OCI-LY3 (cell line): ENCODE data around the gene CLTC.

Experiments
- H2AFZ ChIP-seq: fragments of 200-600, 300-600 bp; shearing (Covaris generic); 2 replicates; pipeline ENCODE4 v1.6.0; 2014; ENCODE audit warnings: antibody characterized with exemption, low read depth, low read length
- H3K27ac ChIP-seq: fragments of 200-600, 300-600 bp; sonication (generic); 2 replicates; pipeline ENCODE4 v1.5.1; 2014; ENCODE audit warnings: mild to moderate bottlenecking, low read length, moderate library complexity, mixed read lengths
- H3K27me3 ChIP-seq: fragments of 200-600, 300-600 bp; sonication (generic); 2 replicates; pipeline ENCODE4 v1.6.1; 2014; ENCODE audit warnings: low read depth, low read length, mixed read lengths
- H3K36me3 ChIP-seq: fragments of 200-600, 300-600 bp; sonication (generic); replicated peaks from 2 replicates; pipeline ENCODE3; 2014; ENCODE audit warnings: low read depth, low read length, mixed read lengths
- H3K4me1 ChIP-seq: fragments of 300-600, 200-600 bp; sonication (generic); 2 replicates; pipeline ENCODE4 v1.6.1; 2014; ENCODE audit warnings: low read length, mixed read lengths
- H3K4me2 ChIP-seq: fragments of 200-600, 300-600 bp; sonication (generic); 2 replicates; pipeline ENCODE4 v1.6.1; 2014; ENCODE audit warnings: low read length, mixed read lengths
- H3K4me3 ChIP-seq: fragments of 300-600, 200-600 bp; sonication (generic); 2 replicates; pipeline ENCODE4 v1.5.1; 2014; ENCODE audit warnings: antibody characterized with exemption, mild to moderate bottlenecking, low read length, moderate library complexity
- H3K79me2 ChIP-seq: fragments of 300-600, 200-600 bp; shearing (Covaris generic); 2 replicates; pipeline ENCODE4 v1.6.1; 2014; ENCODE audit warnings: mild to moderate bottlenecking, low read length, mixed read lengths
- H3K9ac ChIP-seq: fragments of 300-600, 200-600 bp; shearing (Covaris generic); 2 replicates; pipeline ENCODE4 v1.6.0; 2014; ENCODE audit warnings: mild to moderate bottlenecking, low read length, moderate library complexity
- H3K9me3 ChIP-seq: fragments of 200-600, 300-600 bp; shearing (Covaris generic); 2 replicates; pipeline ENCODE4 v1.6.1; 2014; ENCODE audit warnings: low read length, mixed read lengths; ENCODE audit not compliant: insufficient read depth
- H4K20me1 ChIP-seq: fragments of 200-600, 300-600 bp; sonication (generic); 2 replicates; pipeline ENCODE4 v1.6.1; 2016; ENCODE audit warnings: low read length, mixed read lengths; ENCODE audit not compliant: insufficient read depth
- EZH2phosphoT487 ChIP-seq: fragments of 200-600 bp; shearing (Covaris generic); IDR thresholded peaks from 2 replicates; pipeline ENCODE4 v1.6.1; 2018; ENCODE audit warnings: antibody characterized with exemption, mixed run types, low read depth
- TF ChIP-seq, protein P1 (sequence below): fragments of 200-600, 300-600 bp; sonication (generic); IDR thresholded peaks from 2 replicates; pipeline ENCODE4 v1.5.1; 2014; ENCODE audit warnings: antibody characterized with exemption, low read length, low read depth

The CLTC gene

DNA sequence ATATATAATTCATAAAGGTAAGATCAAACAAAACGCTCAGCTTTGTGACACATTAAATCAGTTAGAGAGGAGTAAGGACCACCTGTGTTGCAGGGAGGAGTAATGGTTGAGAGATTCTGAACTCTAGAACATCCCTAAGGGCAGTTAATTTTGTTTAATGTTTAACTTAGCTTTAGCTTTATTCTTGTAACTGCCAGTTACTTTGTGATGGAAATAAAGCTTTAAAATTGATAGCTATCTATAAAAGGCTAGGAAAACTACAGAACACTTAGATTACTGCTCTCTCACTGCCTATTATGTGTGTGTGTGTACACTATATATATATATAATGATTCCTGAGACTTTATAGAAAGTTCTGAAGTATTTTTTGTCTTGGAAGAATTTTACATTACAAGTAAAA lies 49.7 kb downstream of the CLTC start:
- H4K20me1 ChIP-seq: peaks cover 27% of the 10 kb centered on the region
- H3K27ac ChIP-seq: peak overlapping the region; percentile 15; the same call in 1 of the 2 replicates
- H3K4me1 ChIP-seq: peaks cover 31% of the 10 kb centered on the region
- TF ChIP-seq, protein P1, sequence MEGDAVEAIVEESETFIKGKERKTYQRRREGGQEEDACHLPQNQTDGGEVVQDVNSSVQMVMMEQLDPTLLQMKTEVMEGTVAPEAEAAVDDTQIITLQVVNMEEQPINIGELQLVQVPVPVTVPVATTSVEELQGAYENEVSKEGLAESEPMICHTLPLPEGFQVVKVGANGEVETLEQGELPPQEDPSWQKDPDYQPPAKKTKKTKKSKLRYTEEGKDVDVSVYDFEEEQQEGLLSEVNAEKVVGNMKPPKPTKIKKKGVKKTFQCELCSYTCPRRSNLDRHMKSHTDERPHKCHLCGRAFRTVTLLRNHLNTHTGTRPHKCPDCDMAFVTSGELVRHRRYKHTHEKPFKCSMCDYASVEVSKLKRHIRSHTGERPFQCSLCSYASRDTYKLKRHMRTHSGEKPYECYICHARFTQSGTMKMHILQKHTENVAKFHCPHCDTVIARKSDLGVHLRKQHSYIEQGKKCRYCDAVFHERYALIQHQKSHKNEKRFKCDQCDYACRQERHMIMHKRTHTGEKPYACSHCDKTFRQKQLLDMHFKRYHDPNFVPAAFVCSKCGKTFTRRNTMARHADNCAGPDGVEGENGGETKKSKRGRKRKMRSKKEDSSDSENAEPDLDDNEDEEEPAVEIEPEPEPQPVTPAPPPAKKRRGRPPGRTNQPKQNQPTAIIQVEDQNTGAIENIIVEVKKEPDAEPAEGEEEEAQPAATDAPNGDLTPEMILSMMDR: no peak
- TF ChIP-seq EZH2phosphoT487: no peak
- peak overlapping the region; percentile 34 for H3K4me2 ChIP-seq
- no peaks in the 10 kb centered on the region for H3K27me3 ChIP-seq
- peaks cover 63% of the 10 kb centered on the region for H3K36me3 ChIP-seq
- H3K9ac ChIP-seq: no peak overlapping the region
- H3K4me3 ChIP-seq: no peak overlapping the region
- peaks cover 4% of the 10 kb centered on the region; the same call in 1 of the 2 replicates for H3K79me2 ChIP-seq
- no peak overlapping the region for H2AFZ ChIP-seq
- H3K9me3 ChIP-seq: no peaks in the 10 kb centered on the region

DNA sequence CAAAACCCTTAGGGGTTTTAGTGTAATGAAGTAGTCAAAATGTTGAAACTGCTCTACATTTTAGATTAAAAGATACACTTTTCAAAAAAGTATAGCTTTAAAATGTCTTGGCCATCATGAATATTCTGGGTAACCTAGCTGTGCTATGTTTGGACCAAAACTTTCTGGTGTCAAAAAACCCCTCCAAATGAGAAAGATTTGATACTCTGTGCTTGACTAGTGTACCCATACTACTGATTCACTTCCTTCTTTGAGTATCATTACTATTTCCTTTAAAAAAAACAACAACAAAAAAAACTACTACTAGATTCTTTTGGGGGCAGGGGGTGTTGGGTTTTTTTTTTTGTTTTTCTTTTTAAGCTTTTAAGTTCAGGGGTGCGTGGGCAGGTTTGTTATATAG lies 50.2 kb downstream of the CLTC start:
- Histone ChIP-seq H3K27ac (peak overlapping the region; percentile 15; the same call in 1 of the 2 replicates), H3K36me3 (peaks cover 64% of the 10 kb centered on the region), H3K27me3 (no peaks in the 10 kb centered on the region), H3K9me3 (no peaks in the 10 kb centered on the region), H3K4me2 (peak overlapping the region; percentile 34), H3K4me1 (peaks cover 37% of the 10 kb centered on the region), H2AFZ (no peak overlapping the region), H4K20me1 (peaks cover 32% of the 10 kb centered on the region), H3K9ac (no peak overlapping the region), H3K4me3 (no peak overlapping the region), H3K79me2 (peaks cover 4% of the 10 kb centered on the region; the same call in 1 of the 2 replicates)
- TF ChIP-seq, protein P1: no peak
- TF ChIP-seq EZH2phosphoT487: no peak

DNA sequence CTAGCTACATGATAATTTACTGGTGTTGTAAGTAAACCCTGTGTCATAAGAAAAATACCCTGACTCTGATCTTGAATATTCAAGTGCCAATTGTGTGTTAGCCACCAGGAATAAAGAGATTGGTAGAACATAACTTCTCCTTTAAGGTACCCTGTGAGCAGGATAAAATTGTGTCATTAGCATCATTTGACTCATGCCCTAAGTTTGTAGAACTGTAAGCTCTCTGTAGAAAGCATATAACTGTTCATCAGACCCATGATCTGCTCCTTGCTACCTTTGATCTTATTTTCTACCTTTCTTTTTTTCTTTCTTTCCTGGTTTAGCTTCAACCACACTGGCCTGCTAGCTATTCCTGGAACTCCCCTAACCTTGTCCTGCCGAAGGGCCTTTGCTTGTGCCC lies 51.7 kb downstream of the CLTC start:
- TF ChIP-seq, protein P1: no peak
- no peak for TF ChIP-seq EZH2phosphoT487
- no peak overlapping the region for H2AFZ ChIP-seq
- no peaks in the 10 kb centered on the region for H3K9me3 ChIP-seq
- no peak overlapping the region for H3K4me2 ChIP-seq
- H3K27ac ChIP-seq: no peak overlapping the region
- H3K4me3 ChIP-seq: no peak overlapping the region
- H3K27me3 ChIP-seq: no peaks in the 10 kb centered on the region
- H4K20me1 ChIP-seq: peaks cover 41% of the 10 kb centered on the region
- peaks cover 70% of the 10 kb centered on the region for H3K36me3 ChIP-seq
- H3K9ac ChIP-seq: no peak overlapping the region
- peaks cover 9% of the 10 kb centered on the region for H3K79me2 ChIP-seq
- H3K4me1 ChIP-seq: peaks cover 44% of the 10 kb centered on the region

DNA sequence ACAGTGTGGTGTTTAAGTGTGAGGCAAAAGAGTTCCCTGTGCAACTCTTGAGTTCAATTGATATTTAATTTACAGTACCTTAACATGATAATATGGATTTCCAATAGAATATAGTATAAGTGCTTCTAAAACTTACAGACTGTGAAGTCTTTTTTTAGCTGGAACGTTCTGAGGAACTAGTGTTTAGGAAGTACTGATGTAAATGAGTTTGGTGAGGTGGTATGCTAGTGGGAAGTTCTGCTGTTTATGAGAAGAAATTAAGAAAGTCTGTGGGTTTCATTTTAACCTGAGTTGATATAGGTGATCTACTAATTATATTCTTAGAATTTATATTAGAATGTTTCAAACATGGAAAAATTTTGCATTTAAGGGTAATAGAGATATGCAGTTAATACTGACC lies 55.5 kb downstream of the CLTC start:
- Histone ChIP-seq H3K79me2 (peaks cover 9% of the 10 kb centered on the region; the same call in 1 of the 2 replicates), H3K27me3 (no peaks in the 10 kb centered on the region), H3K36me3 (peaks cover 65% of the 10 kb centered on the region), H3K4me2 (no peak overlapping the region), H3K27ac (no peak overlapping the region), H3K4me1 (peaks cover 22% of the 10 kb centered on the region), H3K9ac (no peak overlapping the region), H2AFZ (no peak overlapping the region), H3K9me3 (no peaks in the 10 kb centered on the region), H3K4me3 (no peak overlapping the region), H4K20me1 (peaks cover 28% of the 10 kb centered on the region)
- TF ChIP-seq EZH2phosphoT487: no peak
- TF ChIP-seq, protein P1: no peak
